GM12878 (cell line): ENCODE results near the gene MARS1.

Experiments used
- BCL11A ChIP-seq: IDR thresholded peaks from 2 replicates; pipeline ENCODE4 v1.6.1; 2011; ENCODE audit warnings: low read depth, low read length
- CEBPB ChIP-seq, 2 experiments: fragments of 150-350 bp in 1 of 2; IDR thresholded peaks; 2 replicates each; pipeline ENCODE4 v1.6.1; 2012 to 2014; ENCODE audit warnings: low read depth in 2 of 2, low read length in 2 of 2, borderline replicate concordance in 1 of 2, inconsistent platforms in 1 of 2
- EP300 ChIP-seq, 2 experiments: fragments of 150-350 bp in 1 of 2; IDR thresholded peaks; 2 replicates each; pipeline ENCODE4 v1.6.1; 2011 to 2012; ENCODE audit warnings: low read depth in 2 of 2, low read length in 2 of 2, borderline replicate concordance in 1 of 2, improper control_type of control experiment in 1 of 2, inconsistent platforms in 1 of 2; ENCODE audit not compliant: control insufficient read depth in 1 of 2
- NFYB ChIP-seq: IDR thresholded peaks from 2 replicates; pipeline ENCODE4 v1.6.1; 2011; ENCODE audit warnings: low read depth, mild to moderate bottlenecking, low read length, improper control_type of control experiment, moderate library complexity; ENCODE audit not compliant: insufficient read depth
- NR2C2 ChIP-seq: IDR thresholded peaks from 2 replicates; pipeline ENCODE4 v1.6.1; 2011; ENCODE audit warnings: borderline replicate concordance, low read depth; ENCODE audit not compliant: control insufficient read depth, insufficient read length
- POLR2A ChIP-seq: IDR thresholded peaks from 2 replicates; pipeline ENCODE4 v1.6.1; 2011; ENCODE audit warnings: low read depth, mild to moderate bottlenecking, low read length
- ZBTB11 ChIP-seq: fragments of 450-650 bp; formaldehyde crosslinking; IDR thresholded peaks from 2 replicates; pipeline ENCODE4 v1.5.0; 2022; ENCODE audit warnings: mild to moderate bottlenecking, missing genetic modification characterization
- TF ChIP-seq, protein P1 (sequence below): fragments of 450-650 bp; formaldehyde crosslinking; IDR thresholded peaks from 2 replicates; pipeline ENCODE4 v1.4.0; 2020; ENCODE audit warnings: mild to moderate bottlenecking, moderate library complexity

DNA sequence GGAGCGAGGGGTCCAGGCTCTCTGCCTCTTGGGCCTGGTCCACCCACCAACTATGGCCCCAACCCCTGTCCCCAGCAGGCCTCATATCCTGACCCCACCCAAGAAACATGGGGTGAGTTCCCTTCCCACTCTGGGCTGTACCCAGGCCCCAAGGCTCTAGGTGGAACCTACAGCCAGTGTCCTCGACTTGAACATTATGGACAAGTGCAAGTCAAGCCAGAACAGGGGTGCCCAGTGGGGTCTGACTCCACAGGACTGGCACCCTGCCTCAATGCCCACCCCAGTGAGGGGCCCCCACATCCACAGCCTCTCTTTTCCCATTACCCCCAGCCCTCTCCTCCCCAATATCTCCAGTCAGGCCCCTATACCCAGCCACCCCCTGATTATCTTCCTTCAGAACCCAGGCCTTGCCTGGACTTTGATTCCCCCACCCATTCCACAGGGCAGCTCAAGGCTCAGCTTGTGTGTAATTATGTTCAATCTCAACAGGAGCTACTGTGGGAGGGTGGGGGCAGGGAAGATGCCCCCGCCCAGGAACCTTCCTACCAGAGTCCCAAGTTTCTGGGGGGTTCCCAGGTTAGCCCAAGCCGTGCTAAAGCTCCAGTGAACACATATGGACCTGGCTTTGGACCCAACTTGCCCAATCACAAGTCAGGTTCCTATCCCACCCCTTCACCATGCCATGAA, 16.8 kb upstream of the MARS1 start:
- TF ChIP-seq NFYB = no peak
- TF ChIP-seq, protein P1, sequence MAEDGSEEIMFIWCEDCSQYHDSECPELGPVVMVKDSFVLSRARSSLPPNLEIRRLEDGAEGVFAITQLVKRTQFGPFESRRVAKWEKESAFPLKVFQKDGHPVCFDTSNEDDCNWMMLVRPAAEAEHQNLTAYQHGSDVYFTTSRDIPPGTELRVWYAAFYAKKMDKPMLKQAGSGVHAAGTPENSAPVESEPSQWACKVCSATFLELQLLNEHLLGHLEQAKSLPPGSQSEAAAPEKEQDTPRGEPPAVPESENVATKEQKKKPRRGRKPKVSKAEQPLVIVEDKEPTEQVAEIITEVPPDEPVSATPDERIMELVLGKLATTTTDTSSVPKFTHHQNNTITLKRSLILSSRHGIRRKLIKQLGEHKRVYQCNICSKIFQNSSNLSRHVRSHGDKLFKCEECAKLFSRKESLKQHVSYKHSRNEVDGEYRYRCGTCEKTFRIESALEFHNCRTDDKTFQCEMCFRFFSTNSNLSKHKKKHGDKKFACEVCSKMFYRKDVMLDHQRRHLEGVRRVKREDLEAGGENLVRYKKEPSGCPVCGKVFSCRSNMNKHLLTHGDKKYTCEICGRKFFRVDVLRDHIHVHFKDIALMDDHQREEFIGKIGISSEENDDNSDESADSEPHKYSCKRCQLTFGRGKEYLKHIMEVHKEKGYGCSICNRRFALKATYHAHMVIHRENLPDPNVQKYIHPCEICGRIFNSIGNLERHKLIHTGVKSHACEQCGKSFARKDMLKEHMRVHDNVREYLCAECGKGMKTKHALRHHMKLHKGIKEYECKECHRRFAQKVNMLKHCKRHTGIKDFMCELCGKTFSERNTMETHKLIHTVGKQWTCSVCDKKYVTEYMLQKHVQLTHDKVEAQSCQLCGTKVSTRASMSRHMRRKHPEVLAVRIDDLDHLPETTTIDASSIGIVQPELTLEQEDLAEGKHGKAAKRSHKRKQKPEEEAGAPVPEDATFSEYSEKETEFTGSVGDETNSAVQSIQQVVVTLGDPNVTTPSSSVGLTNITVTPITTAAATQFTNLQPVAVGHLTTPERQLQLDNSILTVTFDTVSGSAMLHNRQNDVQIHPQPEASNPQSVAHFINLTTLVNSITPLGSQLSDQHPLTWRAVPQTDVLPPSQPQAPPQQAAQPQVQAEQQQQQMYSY (CRISPR knock-in tag) = no peak
- no peak for TF ChIP-seq POLR2A
- TF ChIP-seq EP300 (IDR thresholded peaks at IDR 0.05; ENCODE audit: borderline replicate concordance in 1 of 2, control insufficient read depth in 1 of 2, low read depth in 2 of 2, low read length in 2 of 2) = no peak
- TF ChIP-seq CEBPB (IDR thresholded peaks at IDR 0.05; ENCODE audit: borderline replicate concordance in 1 of 2, low read depth in 2 of 2, low read length in 2 of 2) = no peak
- TF ChIP-seq ZBTB11 = no peak
- TF ChIP-seq BCL11A = no peak
- TF ChIP-seq NR2C2 = no peak
